GM12878 (cell line): ENCODE data around the gene CREBRF. TPM values are rescaled to one million over a fixed set of nuclear protein-coding genes. Genes with fewer than 3 reads are reported as not detected.

Experiments
- BCL11A ChIP-seq: IDR thresholded peaks from 2 replicates; pipeline ENCODE4 v1.6.1; 2011; ENCODE audit warnings: low read depth, low read length
- KDM1A ChIP-seq: fragments of 200-600 bp; sonication (generic); IDR thresholded peaks from 2 replicates; pipeline ENCODE4 v1.6.1; 2016; ENCODE audit warnings: borderline replicate concordance
- MEF2A ChIP-seq: IDR thresholded peaks from 2 replicates; pipeline ENCODE4 v1.6.1; 2011; ENCODE audit warnings: low read depth, mild to moderate bottlenecking, low read length, moderate library complexity; ENCODE audit not compliant: insufficient read depth
- NFYB ChIP-seq: IDR thresholded peaks from 2 replicates; pipeline ENCODE4 v1.6.1; 2011; ENCODE audit warnings: low read depth, mild to moderate bottlenecking, low read length, improper control_type of control experiment, moderate library complexity; ENCODE audit not compliant: insufficient read depth
- RCOR1 ChIP-seq: conservative IDR thresholded peaks from 2 replicates; pipeline ENCODE4 v1.6.1; 2012; ENCODE audit warnings: low read depth, low read length, improper control_type of control experiment
- ZNF274 ChIP-seq: IDR thresholded peaks from one replicate; pipeline ENCODE4 v1.8.0; 2011; ENCODE audit not compliant: insufficient read length, insufficient read depth
- polyA plus RNA-seq, 11 experiments: library from polyadenylated mRNA; depleted of rRNA in 4 of 11; unstranded in 6 of 11; stranded (reverse) in 5 of 11; fragments of >200 nt; fragmentation: Nextera tagmentation in 4 of 11; fragmentation: Illumina TruSeq in 1 of 11; extraction: Ambion mirVana in 4 of 11; extraction: Trizol in 1 of 11; gene quantifications; 1 replicate in 1 of 11; 2 replicates in 10 of 11; pipeline versions ENCODE4 v1.2.1 to v1.2.3, GENCODE V29; 2011 to 2016; ENCODE audit warnings: inconsistent platforms in 2 of 11, missing spikeins in 2 of 11, low read depth in 1 of 11
- total RNA-seq, 4 experiments: library from RNA; depleted of rRNA in 3 of 4; stranded (reverse); fragments of >200 nt in 3 of 4; fragmentation: Illumina TruSeq in 1 of 4; extraction: Trizol in 1 of 4; gene quantifications; 2 replicates each; pipeline versions ENCODE4 v1.2.1 to v1.2.3, GENCODE V29; 2013 to 2021
- TF ChIP-seq, protein P1 (sequence below): IDR thresholded peaks from 2 replicates; pipeline ENCODE4 v1.6.1; 2012; ENCODE audit warnings: improper control_type of control experiment, low read depth, low read length; ENCODE audit not compliant: insufficient replicate concordance
- TF ChIP-seq, protein P2 (sequence below): IDR thresholded peaks from 2 replicates; pipeline ENCODE4 v1.6.1; 2011; ENCODE audit warnings: borderline replicate concordance, low read depth, mild to moderate bottlenecking, moderate library complexity, low read length; ENCODE audit not compliant: insufficient read depth, poor library complexity, severe bottlenecking

The CREBRF gene
- total and polyA plus RNA-seq, 10 of the 15 experiments (the other 5 are each of a cell fraction or from before 2014, with no cell fraction given): 1.2 to 12.7 (median 3.9) TPM

DNA sequence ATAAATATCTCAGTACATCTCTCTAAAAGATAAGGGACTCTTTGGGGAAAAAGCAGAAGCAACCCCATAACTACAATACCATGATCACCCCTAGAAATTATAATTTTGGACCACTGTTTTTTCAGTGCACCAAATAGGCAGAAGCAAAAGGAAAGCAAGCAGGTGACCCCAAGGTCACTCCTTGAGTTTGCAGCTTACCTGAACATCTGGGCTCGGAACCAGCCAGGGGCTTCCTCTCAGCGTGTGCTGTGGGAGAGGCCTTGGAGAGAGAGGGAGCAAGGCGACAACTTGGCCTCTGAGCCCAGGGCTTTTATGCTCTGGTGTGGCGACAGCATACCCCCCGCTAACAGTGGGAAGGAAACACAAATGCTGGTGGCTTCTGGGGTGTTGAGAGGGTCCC is 105.0 kb downstream of the CREBRF start (continued):
- TF ChIP-seq, protein P1, sequence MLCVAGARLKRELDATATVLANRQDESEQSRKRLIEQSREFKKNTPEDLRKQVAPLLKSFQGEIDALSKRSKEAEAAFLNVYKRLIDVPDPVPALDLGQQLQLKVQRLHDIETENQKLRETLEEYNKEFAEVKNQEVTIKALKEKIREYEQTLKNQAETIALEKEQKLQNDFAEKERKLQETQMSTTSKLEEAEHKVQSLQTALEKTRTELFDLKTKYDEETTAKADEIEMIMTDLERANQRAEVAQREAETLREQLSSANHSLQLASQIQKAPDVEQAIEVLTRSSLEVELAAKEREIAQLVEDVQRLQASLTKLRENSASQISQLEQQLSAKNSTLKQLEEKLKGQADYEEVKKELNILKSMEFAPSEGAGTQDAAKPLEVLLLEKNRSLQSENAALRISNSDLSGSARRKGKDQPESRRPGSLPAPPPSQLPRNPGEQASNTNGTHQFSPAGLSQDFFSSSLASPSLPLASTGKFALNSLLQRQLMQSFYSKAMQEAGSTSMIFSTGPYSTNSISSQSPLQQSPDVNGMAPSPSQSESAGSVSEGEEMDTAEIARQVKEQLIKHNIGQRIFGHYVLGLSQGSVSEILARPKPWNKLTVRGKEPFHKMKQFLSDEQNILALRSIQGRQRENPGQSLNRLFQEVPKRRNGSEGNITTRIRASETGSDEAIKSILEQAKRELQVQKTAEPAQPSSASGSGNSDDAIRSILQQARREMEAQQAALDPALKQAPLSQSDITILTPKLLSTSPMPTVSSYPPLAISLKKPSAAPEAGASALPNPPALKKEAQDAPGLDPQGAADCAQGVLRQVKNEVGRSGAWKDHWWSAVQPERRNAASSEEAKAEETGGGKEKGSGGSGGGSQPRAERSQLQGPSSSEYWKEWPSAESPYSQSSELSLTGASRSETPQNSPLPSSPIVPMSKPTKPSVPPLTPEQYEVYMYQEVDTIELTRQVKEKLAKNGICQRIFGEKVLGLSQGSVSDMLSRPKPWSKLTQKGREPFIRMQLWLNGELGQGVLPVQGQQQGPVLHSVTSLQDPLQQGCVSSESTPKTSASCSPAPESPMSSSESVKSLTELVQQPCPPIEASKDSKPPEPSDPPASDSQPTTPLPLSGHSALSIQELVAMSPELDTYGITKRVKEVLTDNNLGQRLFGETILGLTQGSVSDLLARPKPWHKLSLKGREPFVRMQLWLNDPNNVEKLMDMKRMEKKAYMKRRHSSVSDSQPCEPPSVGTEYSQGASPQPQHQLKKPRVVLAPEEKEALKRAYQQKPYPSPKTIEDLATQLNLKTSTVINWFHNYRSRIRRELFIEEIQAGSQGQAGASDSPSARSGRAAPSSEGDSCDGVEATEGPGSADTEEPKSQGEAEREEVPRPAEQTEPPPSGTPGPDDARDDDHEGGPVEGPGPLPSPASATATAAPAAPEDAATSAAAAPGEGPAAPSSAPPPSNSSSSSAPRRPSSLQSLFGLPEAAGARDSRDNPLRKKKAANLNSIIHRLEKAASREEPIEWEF: no peak
- TF ChIP-seq KDM1A (no peak), MEF2A (no peak), NFYB (no peak), RCOR1 (no peak), ZNF274 (no peak), BCL11A (no peak)
- TF ChIP-seq, protein P2, sequence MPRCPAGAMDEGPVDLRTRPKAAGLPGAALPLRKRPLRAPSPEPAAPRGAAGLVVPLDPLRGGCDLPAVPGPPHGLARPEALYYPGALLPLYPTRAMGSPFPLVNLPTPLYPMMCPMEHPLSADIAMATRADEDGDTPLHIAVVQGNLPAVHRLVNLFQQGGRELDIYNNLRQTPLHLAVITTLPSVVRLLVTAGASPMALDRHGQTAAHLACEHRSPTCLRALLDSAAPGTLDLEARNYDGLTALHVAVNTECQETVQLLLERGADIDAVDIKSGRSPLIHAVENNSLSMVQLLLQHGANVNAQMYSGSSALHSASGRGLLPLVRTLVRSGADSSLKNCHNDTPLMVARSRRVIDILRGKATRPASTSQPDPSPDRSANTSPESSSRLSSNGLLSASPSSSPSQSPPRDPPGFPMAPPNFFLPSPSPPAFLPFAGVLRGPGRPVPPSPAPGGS: no peak
